PC-9 (cell line): ENCODE results near the gene ZNF423. TPM values are rescaled to one million over a fixed set of nuclear protein-coding genes. Genes with fewer than 3 reads are reported as not detected.

ENCODE experiments used
- BruUV-seq: library from RNA; stranded (reverse); fragments of 400-500 nt; replicated peaks from 2 replicates; lab custom pipeline; 2021; lab: Mats Ljungman, UMichigan
- CTCF ChIA-PET: fragments of 300-600 bp; sonication (Branson Sonifier 250); formaldehyde crosslinking; loops from one replicate; lab custom pipeline; 2022; ENCODE audit warnings: antibody characterized with exemption; lab: Charles Lee
- POLR2A ChIA-PET: fragments of 300-600 bp; sonication (Branson Sonifier 250); formaldehyde crosslinking; loops from one replicate; lab custom pipeline; 2022; ENCODE audit warnings: antibody characterized with exemption; ENCODE audit not compliant: unreplicated experiment; lab: Charles Lee
- DNase-seq, 2 experiments: peaks; one replicate each; pipeline versions ENCODE4 v3.0.0 to v3.0.0-alpha.2; 2015 to 2022; ENCODE audit warnings: mixed read lengths in 1 of 2
- H2AFZ ChIP-seq: fragments of 200-600 bp; sonication (generic); 2 replicates; pipeline ENCODE4 v1.8.1; 2017; ENCODE audit warnings: antibody characterized with exemption
- H3F3A ChIP-seq: fragments of 200-600 bp; sonication (generic); 2 replicates; pipeline ENCODE4 v1.8.1; 2017; ENCODE audit warnings: antibody characterized with exemption, mild to moderate bottlenecking, low read depth; ENCODE audit not compliant: insufficient read depth
- H3K27ac ChIP-seq: fragments of 200-600 bp; sonication (generic); 2 replicates; pipeline ENCODE4 v1.6.1; 2016; ENCODE audit warnings: mixed run types
- H3K27me3 ChIP-seq: fragments of 200-600 bp; sonication (generic); 2 replicates; pipeline ENCODE4 v1.6.1; 2016; ENCODE audit warnings: low read depth, mixed run types; ENCODE audit not compliant: insufficient read depth
- H3K36me3 ChIP-seq: fragments of 200-600 bp; sonication (generic); 2 replicates; pipeline ENCODE4 v1.6.1; 2016; ENCODE audit warnings: low read depth, mixed run types
- H3K4me1 ChIP-seq: fragments of 200-600 bp; sonication (generic); replicated peaks from 2 replicates; pipeline ENCODE4 v1.6.1; 2016; ENCODE audit warnings: mixed run types; ENCODE audit not compliant: insufficient read depth
- H3K4me2 ChIP-seq: fragments of 200-600 bp; sonication (generic); 2 replicates; pipeline ENCODE4 v1.6.1; 2017; ENCODE audit warnings: mixed run types
- H3K4me3 ChIP-seq: fragments of 200-600 bp; sonication (generic); 2 replicates; pipeline ENCODE4 v1.6.1; 2016; ENCODE audit warnings: mixed run types
- H3K79me2 ChIP-seq: fragments of 200-600 bp; sonication (generic); 2 replicates; pipeline ENCODE4 v1.6.1; 2017; ENCODE audit warnings: low read depth, mixed run types
- H3K9me2 ChIP-seq: fragments of 200-600 bp; sonication (generic); 2 replicates; pipeline ENCODE4 v1.8.1; 2017; ENCODE audit warnings: mild to moderate bottlenecking; ENCODE audit not compliant: insufficient read depth
- H3K9me3 ChIP-seq: fragments of 200-600 bp; sonication (generic); 2 replicates; pipeline ENCODE4 v1.8.1; 2016; ENCODE audit warnings: low read depth; ENCODE audit not compliant: insufficient read depth
- H4K20me1 ChIP-seq: fragments of 200-600 bp; sonication (generic); 2 replicates; pipeline ENCODE4 v1.8.1; 2017; ENCODE audit not compliant: insufficient read depth
- CTCF ChIP-seq: fragments of 200-600 bp; sonication (generic); conservative IDR thresholded peaks from 2 replicates; pipeline ENCODE4 v1.6.1; 2017; ENCODE audit warnings: mixed run types, antibody characterized with exemption, mild to moderate bottlenecking, moderate library complexity
- EZH2 ChIP-seq: fragments of 200-600 bp; sonication (generic); IDR thresholded peaks from 2 replicates; pipeline ENCODE4 v1.8.0; 2017; ENCODE audit warnings: antibody characterized with exemption, low read depth
- intact Hi-C: fragments of 100-400 bp; cut with micrococcal nuclease; formaldehyde crosslinking; loops from one replicate; pipeline ENCODE4 v1.10.0; 2022; ENCODE audit not compliant: unreplicated experiment
- total RNA-seq: library from RNA; stranded (reverse); gene quantifications from 2 replicates; pipeline ENCODE4 v1.2.3, GENCODE V29; 2021

ZNF423 gene
- total RNA-seq, 1 experiment from 2014 or later, result not detected

- Histone ChIP-seq H3K79me2 (no peaks in the 10 kb centered on the region), H3K36me3 (no peaks in the 10 kb centered on the region), H2AFZ (no peak overlapping the region), H3K9me2 (no peaks in the 10 kb centered on the region), H4K20me1 (no peaks in the 10 kb centered on the region), H3K4me3 (no peak overlapping the region), H3K4me1 (no peaks in the 10 kb centered on the region), H3K9me3 (no peaks in the 10 kb centered on the region), H3F3A (no peaks in the 10 kb centered on the region), H3K27me3 (peaks cover 92% of the 10 kb centered on the region), H3K27ac (no peak overlapping the region), H3K4me2 (no peak overlapping the region)
- intact Hi-C loops, result no loop called here
- CTCF ChIA-PET, result no interaction called here
- no peak for DNase-seq
- TF ChIP-seq EZH2 (no peak), CTCF (no peak)
- POLR2A ChIA-PET, result no interaction called here
- BruUV-seq, result no TSS peak
Observed at GRCh38 chr16:49896447-49896964, 40.6 kb upstream of the ZNF423 start.

GRCh38 chr16:49890876-49891275 lies 35.0 kb upstream of the ZNF423 start:
- Histone ChIP-seq H4K20me1 (no peaks in the 10 kb centered on the region), H3K36me3 (no peaks in the 10 kb centered on the region), H3K9me3 (no peaks in the 10 kb centered on the region), H3K27me3 (peaks cover 85% of the 10 kb centered on the region), H3K9me2 (no peaks in the 10 kb centered on the region), H3K79me2 (no peaks in the 10 kb centered on the region), H3K27ac (no peak overlapping the region), H3F3A (no peaks in the 10 kb centered on the region), H3K4me1 (no peaks in the 10 kb centered on the region), H2AFZ (no peak overlapping the region), H3K4me3 (no peak overlapping the region), H3K4me2 (no peak overlapping the region)
- no TSS peak for BruUV-seq
- POLR2A ChIA-PET, result no interaction called here
- no peak for DNase-seq
- intact Hi-C loops, result no loop called here
- CTCF ChIA-PET, result no interaction called here
- TF ChIP-seq EZH2 (no peak), CTCF (no peak)

GRCh38 chr16:49889725-49890397 lies 33.9 kb upstream of the ZNF423 start:
- H3K4me1 ChIP-seq, result no peaks in the 10 kb centered on the region
- no peaks in the 10 kb centered on the region for H4K20me1 ChIP-seq
- no peak overlapping the region for H2AFZ ChIP-seq
- no peaks in the 10 kb centered on the region for H3K9me2 ChIP-seq
- CTCF ChIA-PET, result no interaction called here
- intact Hi-C loops, result no loop called here
- H3K4me2 ChIP-seq, result no peak overlapping the region
- POLR2A ChIA-PET, result no interaction called here
- peaks cover 86% of the 10 kb centered on the region for H3K27me3 ChIP-seq
- no TSS peak for BruUV-seq
- H3K9me3 ChIP-seq, result no peaks in the 10 kb centered on the region
- H3F3A ChIP-seq, result no peaks in the 10 kb centered on the region
- H3K79me2 ChIP-seq, result no peaks in the 10 kb centered on the region
- no peak overlapping the region for H3K27ac ChIP-seq
- H3K4me3 ChIP-seq, result no peak overlapping the region
- no peaks in the 10 kb centered on the region for H3K36me3 ChIP-seq
- TF ChIP-seq EZH2 (no peak), CTCF (no peak)
- no peak for DNase-seq
